Epithelial cell of proximal tubule (primary cell): ENCODE data around the gene SMIM21. TPM values are rescaled to one million over a fixed set of nuclear protein-coding genes. Genes with fewer than 3 reads are reported as not detected.
A peak's percentile ranks its signal among the peaks of the same experiment; 100 is the strongest.

Source experiments
- DNase-seq: peaks from one replicate; pipeline ENCODE4 v3.0.0-alpha.2; 2011; ENCODE audit warnings: low read depth
- H3K4me3 ChIP-seq: 2 replicates; pipeline ENCODE4 v1.5.1; 2011; ENCODE audit warnings: low read depth, mild to moderate bottlenecking, low read length
- CTCF ChIP-seq: conservative IDR thresholded peaks from 2 replicates; pipeline ENCODE4 v1.5.1; 2012; ENCODE audit warnings: low read depth, mild to moderate bottlenecking, low read length
- total RNA-seq: library from RNA; depleted of rRNA; stranded (reverse); fragments of >200 nt; gene quantifications from 2 replicates; pipeline ENCODE4 v1.2.3, GENCODE V29; 2015

SMIM21 gene
- total RNA-seq, 1 donor from 2014 or later, result not detected

GRCh38 chr18:75467851-75468250 is 40.3 kb upstream of the SMIM21 start:
- no peak for DNase-seq
- no peak overlapping the region for H3K4me3 ChIP-seq
- TF ChIP-seq CTCF, result no peak

- DNase-seq, result no peak
- H3K4me3 ChIP-seq, result no peak overlapping the region
- TF ChIP-seq CTCF, result no peak
Observed at GRCh38 chr18:75467281-75467795, 39.8 kb upstream of the SMIM21 start.

GRCh38 chr18:75464356-75464755 is 36.9 kb upstream of the SMIM21 start:
- DNase-seq, result no peak
- TF ChIP-seq CTCF, result no peak
- H3K4me3 ChIP-seq, result no peak overlapping the region

- H3K4me3 ChIP-seq, result no peak overlapping the region
- no peak for TF ChIP-seq CTCF
- DNase-seq, result no peak
Observed at GRCh38 chr18:75462178-75462832, 34.8 kb upstream of the SMIM21 start.

GRCh38 chr18:75456199-75456631 is 28.7 kb upstream of the SMIM21 start:
- TF ChIP-seq CTCF, result no peak
- DNase-seq, result no peak
- peak overlapping the region; percentile 50 for H3K4me3 ChIP-seq

GRCh38 chr18:75455249-75456198 is 28.0 kb upstream of the SMIM21 start:
- no peak for TF ChIP-seq CTCF
- peak overlapping the region; percentile 50 for H3K4me3 ChIP-seq
- no peak for DNase-seq
